HCEC 1CT (cell line): ENCODE data around the gene CREB3L2.
"Not testable (repeated sequence)": the region's sequence is repeated elsewhere in the genome, so short reads cannot be mapped to it uniquely, and the experiment has no call there.

ENCODE experiments used
- DNase-seq: peaks from one replicate; pipeline ENCODE4 v3.0.0-alpha.2; 2017

The CREB3L2 gene

DNA sequence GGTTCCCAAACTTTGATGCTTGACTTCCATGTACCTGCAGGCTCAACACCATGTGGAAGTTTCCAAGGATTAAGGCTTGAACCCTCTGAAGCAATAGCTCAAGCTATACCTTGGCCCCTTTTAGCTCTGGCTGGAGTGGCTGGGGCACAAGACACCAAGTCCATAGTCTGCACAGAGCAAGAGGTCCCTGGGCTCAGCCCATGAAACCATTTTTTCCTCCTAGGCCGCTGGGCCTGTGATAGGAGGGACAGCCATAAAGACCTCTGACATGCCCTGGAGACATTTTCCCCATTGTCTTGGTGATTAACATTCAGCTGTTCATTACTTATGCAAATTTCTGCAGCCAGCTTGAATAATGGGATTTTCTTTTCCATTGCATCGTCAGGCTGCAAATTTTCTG is 169.5 kb downstream of the CREB3L2 start:
- no peak for DNase-seq

DNA sequence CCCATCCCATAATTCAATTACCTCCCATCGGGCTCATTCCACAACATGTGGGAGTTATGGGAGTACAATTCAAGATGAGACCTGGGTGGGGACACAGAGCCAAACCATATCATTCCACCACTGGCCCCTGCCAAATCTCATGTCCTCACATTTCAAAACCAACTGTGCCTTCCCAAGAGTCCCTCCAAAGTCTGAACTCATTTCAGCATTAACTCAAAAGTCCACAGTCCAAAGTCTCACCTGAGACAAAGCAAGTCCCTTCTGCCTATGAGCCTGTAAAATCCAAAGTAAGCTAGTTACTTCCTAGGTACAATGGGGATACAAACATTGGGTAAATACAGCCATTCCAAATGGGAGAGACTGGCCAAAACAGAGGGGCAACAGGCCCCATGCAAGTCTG is 170.3 kb downstream of the CREB3L2 start:
- DNase-seq = not testable (repeated sequence)

DNA sequence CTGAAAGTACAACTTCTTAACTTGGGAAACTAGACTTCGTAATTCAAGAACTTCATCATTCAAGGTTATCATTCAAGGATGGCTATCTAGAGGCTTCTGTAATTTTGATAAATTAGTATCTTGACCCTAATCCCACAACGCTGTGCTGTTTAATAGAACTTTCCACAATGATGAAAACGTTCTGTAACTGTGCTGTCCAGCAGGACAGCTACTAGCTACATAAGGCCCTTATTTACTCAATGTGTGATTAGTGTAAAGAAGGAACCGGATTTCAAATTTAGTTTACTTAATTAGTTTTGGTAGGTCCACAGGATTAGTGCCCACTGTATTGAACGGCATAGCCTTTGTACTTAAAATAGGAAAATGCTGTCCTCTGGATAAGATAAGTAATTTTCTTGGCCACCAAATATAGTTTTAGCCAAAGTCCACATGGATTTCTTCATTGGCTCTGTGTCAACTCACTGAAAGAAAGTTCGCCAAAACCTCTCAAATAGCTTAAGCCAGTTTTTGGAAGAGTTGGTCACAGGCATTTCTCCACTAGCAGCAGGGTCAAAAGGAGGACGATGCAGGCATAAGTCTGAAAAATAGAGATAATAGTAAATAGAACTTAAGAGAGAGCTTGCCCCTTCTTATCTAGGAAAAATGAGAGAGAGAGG is 172.4 kb downstream of the CREB3L2 start:
- DNase-seq = no peak

DNA sequence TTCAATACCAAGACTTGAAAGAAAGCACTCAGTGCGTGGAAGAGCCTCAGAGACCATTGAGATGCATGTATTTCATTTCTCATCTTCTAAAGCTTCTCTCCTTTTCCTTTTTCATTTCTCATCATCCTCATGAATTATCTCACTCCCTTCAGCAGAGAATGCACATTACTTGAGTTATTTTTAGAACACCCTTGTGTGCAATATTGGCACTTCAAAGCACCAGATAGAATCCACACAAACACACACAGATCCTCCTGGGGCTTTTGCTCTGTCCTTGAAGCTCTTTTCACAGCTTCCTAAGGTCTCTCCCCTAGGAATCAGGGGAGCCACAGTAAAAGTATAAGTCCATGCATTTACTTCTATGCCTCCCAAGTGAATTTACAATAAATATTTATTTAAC is 173.4 kb downstream of the CREB3L2 start:
- DNase-seq = no peak

DNA sequence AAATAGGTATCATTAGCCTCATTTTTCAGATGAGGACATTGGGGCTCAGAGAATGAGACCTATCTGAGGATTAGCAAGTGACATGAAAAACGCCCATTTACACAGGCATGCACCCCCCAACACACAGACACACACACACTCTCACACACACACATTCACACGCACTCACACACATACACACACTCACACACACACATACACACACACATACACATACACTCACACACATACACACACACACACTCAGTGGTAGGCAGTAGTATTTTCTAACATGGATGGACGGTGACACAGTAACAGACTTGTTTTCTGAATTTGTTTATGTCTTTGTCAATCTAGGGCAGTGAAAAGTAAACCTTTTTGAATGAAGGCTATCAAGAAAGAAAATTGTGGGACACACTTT is 176.4 kb downstream of the CREB3L2 start:
- DNase-seq = no peak
